Activated naive CD4-positive, alpha-beta T cell treated with anti-CD3 and anti-CD28 coated beads, Interleukin-2, amount 50 U/mL, for 16 hours (primary cell): ENCODE results near the gene RFTN1.

ENCODE experiments used
- DNase-seq: peaks from one replicate; pipeline ENCODE4 v3.0.0-alpha.2; 2020

Gene RFTN1

DNA sequence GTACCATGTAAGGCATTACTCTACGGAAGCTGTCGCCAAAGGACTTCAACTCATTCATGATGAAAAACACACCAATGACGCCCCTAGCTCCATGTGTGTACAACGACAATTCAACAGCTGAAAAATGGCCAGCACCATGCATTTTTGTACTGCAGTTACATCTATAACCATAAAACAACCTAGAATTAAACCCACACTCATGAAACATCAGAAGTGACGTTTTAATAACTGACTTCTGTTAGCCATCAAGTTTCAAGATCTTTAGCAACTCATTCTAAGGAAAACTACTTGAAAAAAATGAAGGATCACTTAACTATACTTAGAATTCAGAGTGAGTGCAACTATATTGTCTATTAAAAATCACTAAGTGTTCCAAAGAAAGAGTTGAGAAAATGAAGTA is 84.9 kb downstream of the RFTN1 start:
- no peak for DNase-seq

DNA sequence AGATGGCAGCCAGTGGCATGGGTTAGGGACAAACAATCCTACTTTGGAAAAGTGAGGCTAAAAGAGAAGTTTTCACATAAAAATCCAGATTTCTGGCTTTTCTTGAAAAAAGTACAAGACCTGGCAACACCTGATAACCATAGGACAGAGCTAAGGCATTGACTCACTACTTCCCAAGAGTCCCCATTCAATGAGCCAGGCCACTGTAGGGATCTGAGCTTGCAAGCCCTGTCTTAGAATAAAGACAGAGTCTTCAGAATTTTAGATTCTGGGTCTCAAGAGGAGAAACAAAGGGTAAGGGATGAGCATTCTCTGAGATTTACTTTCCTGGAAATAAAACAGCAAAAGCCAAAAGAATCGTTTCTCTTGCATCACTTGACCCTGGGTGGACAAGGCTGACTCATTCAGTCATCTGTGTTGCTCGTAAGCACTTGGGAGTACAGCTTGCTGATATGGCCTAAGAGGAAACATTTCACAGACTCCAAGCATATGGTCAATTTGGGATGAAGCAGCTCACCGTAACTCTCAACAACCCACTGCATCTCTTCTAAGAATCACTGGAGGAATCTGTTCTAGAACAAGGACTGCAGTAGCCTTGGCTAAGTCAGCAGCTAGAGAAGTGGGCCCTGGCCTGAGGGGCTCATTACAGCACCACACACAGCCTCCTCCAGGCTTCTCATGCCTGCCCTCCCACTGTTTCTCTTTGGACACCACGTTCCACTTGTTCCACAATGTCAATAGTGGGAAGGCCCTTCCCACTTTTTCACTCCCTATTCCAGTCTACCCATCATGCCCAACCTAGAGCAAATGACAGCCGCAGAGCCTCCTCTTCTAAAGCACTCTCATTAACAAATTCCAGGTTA is 86.2 kb downstream of the RFTN1 start:
- no peak for DNase-seq

DNA sequence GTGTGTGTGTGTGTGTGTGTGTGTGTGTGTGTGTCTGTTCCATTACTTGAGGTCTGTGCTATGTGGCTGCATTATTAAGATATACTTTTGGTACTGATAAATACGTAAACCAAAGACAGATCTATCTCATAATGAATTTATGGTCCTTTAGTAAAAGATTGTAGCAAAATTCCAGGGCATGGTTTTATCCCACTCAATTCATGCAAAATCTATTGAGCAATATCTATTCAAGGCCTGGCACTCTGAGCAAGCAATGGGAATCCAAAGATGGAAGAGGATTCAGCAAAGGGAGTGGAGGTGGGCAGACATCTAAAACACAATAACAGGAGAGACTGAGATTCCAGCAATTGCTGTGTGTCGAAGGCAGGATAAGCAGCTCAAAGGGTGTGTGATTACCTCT is 86.8 kb downstream of the RFTN1 start:
- no peak for DNase-seq

DNA sequence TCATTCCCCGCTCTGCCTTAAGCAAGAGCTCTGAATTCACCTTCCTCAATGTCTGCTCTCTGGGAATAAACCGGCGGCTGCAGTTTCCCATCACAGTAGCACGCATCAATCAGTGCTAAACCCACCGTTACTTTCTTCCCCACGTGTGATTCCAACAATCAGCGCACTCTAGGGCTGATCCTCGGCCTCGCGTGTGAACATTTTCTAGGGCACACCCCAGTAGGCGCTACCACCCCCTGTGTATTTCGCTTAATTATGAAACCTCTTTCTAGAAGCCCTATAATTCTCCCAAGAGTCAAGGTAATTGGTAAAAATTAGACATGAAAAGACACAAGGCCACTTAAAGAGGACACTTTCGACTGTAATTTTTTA is 87.5 kb downstream of the RFTN1 start:
- DNase-seq = no peak

DNA sequence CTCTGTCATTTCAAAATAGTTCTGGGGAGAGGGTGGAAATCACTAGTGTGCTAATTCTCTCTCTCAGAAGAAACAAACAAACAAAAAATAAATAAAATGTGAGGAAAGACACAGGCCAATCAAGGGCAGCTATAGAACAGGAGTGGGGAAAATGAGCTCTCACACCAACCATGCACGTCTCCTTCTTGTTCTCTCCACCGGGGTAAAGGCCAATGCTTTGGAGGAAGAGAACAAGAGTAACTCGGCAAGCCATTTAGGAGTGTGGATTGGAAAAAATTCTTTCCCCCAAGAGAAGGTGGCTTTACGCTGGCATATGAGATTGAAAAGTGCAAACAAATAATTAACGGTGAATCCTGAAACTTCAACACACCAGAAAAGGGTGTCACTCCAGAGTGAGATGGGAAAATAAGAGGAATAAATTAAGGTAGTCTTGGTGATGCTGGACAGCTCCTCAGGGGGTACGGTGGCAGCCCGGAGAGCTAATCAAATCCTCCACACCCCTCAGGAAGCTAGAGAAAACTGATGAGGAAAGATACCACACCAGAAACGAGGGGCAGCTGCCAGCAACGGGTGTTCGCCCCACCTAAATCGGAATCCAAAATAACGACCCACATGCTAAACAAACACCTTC is 88.0 kb downstream of the RFTN1 start:
- DNase-seq = no peak

DNA sequence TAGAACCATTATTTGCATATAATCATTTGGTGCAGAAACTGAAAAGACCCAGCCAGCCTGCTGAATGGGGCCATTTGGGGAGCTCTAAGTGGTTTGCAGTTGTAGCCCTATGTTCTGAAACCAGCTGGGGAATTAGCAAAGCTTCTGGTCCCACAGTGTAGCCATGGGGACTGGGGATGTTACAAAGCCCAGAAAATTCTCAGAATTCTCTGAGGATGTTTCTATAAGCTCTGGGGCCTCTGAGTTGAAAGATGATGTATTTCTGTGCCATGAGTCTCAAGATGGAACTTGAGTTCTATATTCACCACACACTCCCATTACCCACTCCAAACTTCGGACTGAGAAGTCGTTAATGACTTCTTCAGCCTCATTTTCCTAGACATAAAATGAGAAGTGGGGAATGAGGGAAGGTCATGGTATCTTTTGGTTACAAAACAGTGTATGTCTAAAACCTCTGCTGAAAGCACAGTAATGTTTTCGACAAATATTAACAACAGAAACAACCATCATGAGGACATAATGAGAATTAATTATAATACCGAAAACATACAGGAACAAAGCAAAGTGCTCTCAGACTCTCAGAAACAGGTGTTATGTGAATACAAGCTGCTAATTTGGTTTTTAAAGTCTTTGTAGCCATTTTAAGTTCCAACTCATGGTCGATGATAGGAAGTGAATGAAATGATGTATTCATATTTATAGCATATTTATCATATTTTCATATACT is 89.4 kb downstream of the RFTN1 start:
- DNase-seq = no peak

DNA sequence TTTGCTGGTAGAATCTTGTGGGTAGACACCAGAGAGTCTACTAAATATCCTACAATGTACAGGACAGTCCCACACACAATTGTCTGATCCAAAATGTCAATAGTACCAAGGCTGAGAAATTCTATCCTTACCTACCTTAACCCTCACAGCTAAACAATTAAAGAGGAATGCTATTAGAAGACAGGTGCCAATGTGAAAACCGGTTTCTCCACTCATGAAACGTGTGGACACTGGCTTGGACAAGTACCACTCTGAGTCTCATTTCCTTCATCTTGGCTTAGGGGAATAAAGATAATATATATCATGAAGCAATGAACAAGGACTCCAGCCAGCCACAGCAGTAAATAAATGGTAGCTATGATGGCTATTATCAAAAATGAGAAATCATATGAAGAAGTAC is 90.2 kb downstream of the RFTN1 start:
- DNase-seq = no peak

DNA sequence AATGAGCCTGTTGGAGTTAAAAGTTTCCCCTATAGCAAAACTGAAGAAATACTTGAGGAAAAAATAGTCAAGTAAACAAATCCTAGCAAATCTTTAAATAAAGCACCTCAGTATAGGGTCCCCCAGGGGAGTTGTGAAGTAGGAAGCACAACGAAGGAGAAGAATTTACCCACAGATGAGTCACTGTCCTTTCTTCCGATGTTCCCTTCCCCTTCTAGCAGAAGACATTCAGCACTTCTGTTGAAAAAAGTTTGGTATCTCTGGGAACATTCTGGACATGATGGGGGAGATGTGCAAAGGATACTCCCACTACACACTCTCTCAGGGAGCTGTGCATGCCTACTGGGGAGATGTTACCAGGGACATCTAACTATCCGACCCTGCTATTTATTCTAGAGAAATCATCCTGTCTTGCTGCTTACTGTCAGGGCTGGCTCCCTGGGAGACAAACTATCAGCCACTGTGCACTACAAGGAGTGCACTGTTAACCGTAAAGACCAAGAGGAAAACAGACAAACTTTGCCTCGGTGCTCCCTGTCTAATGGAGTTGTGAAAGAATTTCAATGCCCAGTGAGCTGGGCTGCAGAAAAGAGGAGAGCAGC is 93.8 kb downstream of the RFTN1 start:
- no peak for DNase-seq

DNA sequence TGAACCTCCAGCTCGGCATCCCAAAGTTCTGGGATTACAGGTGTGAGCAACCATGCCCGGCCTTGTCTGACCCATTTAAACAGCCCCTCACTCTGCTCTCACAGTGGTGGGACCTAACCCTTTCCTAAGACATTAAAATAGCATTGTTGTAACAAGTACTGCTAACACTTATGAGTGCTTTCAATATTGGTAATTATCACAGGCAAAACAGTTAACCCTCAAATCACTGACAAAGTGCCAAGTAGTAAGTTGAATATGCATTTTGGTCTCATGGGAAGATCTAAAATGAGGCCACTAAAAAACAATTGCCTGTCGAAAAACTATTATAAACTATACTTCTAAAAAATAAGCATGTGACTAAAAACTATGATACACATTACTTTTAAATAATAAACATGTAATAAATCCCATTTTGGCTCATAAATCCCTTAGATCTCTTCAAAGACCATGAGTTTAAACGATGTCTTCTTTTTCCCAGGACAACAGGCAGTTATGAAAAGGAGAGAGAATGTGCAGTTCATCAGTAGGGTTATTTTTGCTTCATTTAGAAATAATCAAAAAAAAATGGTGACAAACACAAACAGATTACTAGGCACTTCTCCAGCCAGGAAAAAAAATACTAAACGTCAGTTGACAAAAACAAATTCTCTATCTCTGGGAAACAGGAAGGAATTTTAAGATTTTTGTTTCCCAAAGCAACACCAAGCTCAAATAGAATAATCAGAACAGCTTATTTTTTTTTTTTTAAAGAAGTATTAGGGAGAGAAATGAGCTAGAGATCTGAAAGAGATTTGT is 95.4 kb downstream of the RFTN1 start:
- no peak for DNase-seq

- no peak for DNase-seq
Measured at GRCh38 chr3:16415911-16416476, 97.5 kb downstream of the RFTN1 start.

DNA sequence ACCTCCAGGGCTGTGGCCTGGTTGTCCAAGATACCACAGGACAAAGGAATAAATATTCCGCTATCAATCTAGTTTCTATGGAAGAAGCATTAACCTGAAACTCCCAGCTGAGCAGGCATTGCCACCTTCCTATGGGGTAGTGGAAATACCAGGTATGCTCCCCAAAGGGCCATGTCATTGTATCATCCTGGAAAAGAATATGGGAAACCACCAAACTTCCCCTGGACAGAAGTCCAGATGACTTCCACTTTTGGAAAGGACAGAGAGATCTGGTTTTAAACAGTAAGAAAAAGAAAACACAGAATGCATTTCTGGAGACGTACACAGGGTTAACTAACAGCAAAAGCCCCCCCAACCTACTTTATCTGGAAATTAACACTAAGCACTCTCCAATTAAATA is 100.2 kb downstream of the RFTN1 start:
- DNase-seq = no peak

- DNase-seq = no peak
Measured at GRCh38 chr3:16412192-16412800, 101.2 kb downstream of the RFTN1 start.

DNA sequence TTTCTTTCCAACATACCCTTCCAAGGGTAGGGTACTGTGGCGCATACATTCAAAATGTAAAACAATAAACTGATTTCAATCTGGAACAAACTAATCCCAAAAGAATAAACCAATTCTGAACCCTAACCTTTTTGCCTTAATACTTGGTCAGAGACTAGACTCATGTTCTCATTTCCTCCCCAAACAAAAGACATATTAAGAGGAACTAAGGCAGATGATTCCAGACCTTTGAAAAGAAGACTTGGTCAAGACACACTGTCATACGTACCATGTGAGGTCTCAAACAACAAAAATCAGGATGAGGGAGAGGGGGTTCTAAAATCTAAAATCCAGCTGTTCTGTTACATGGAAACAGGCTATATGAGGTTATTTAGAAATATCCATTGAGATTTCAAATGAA is 102.1 kb downstream of the RFTN1 start:
- no peak for DNase-seq

GRCh38 chr3:16410659-16411058 is 102.8 kb downstream of the RFTN1 start:
- DNase-seq = no peak

- no peak for DNase-seq
Measured at GRCh38 chr3:16409032-16409431, 104.5 kb downstream of the RFTN1 start.

- no peak for DNase-seq
Measured at GRCh38 chr3:16407366-16407765, 106.1 kb downstream of the RFTN1 start.

DNA sequence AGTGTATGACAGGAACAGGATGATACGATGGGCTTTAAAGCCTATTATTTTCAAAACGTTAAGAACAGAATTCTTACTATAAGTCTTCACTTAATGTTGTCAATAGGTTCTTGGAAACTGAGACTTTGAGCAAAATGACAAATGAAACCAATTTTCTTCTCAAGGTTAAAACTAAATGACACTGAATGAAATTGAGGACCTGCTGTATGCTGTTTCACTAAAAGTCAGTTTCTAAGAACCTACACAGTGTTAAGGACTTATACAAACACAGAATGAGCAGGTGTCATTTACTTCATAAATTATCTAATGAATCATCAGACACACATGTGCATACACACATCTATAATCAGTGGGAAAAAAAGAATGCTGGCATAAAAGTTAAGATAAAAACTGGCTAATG is 106.9 kb downstream of the RFTN1 start:
- DNase-seq = no peak

- DNase-seq = no peak
Measured at GRCh38 chr3:16406166-16406565, 107.3 kb downstream of the RFTN1 start.

DNA sequence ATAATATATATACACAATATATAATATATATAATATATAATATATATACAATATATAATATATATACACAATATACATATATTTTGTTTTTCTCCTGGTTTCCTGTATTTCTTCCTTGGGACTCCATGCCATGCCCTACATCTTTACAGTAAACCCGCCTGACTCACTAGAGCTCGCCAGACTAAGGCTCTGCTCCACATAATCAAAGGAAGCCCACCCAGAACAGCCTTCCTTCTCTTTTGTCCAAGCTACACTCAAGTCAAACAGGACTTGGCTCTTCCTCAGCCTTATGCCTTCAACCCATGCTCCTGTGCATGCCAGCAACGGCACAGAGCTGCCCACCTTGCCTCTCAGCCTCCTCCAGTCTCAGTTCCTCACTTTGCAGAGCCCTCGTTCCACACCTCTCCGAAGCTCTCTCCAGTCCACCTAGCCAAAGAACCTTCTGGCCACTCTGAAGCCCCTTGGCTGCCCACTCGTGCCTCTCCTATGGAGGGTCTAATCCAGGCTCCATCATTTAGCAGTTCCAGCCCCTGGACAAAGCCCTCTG is 109.1 kb downstream of the RFTN1 start:
- DNase-seq = no peak

DNA sequence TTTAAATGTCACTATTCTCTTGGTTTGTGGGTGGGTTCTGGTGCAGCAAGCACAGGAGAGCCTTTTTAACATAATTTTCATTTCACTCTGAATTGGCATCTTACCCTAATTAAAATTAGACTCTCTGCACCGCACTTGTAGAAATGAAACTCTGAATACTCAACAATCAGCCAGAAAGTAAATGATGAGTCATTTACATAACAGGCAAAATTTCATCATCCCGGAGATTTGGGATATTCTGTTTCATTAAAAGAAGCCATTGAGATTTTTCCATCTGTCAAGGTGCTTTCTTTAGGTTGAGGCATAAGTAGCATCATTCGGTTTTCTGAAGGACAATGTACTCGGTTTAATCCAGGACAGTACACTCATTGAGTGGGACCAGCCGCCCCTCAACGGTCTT is 111.0 kb downstream of the RFTN1 start:
- no peak for DNase-seq

DNA sequence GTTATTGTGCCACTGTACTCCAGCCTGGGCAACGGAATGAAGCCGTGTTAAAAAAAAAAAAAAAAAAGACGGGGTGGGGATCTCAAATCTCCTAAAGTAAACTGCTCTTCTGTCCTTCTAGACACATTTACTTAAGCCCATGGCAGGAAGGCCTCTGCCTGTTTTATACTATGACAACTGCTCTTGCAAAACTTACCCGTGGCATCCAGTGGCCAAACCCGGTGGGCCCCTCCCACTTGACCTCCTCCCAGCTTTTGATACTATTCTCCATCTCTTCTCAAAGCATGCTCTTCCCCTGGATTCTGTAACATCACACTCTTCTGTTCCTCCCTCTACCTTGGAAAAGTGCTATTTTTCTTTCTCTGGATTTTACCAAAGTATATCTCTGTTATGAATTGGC is 112.2 kb downstream of the RFTN1 start:
- no peak for DNase-seq
